Uterus (tissue), 4 donors: ENCODE results near the gene KRTAP4-7. TPM values are rescaled to one million over a fixed set of nuclear protein-coding genes. Genes with fewer than 3 reads are reported as not detected.
"Not testable (repeated sequence)": the region's sequence is repeated elsewhere in the genome, so short reads cannot be mapped to it uniquely, and the experiment has no call there.

ENCODE experiments used
- DNase-seq, 2 donors: peaks; one replicate each; pipeline ENCODE4 v3.0.0-alpha.2; 2019 to 2020
- H3K27ac ChIP-seq, 2 donors: fragments of 200-600 bp; sonication (generic); 1 replicate in 1 of 2; 2 replicates in 1 of 2; pipeline ENCODE4 v1.5.1; 2016 to 2018
- H3K27me3 ChIP-seq, 2 donors: fragments of 200-600 bp; sonication (generic); one replicate each; pipeline ENCODE4 v1.5.1; 2018 to 2019; ENCODE audit warnings: control low read depth in 1 of 2
- H3K36me3 ChIP-seq, 2 donors: fragments of 200-600 bp; sonication (generic); one replicate each; pipeline ENCODE4 v1.5.1; 2019; ENCODE audit warnings: control low read depth in 1 of 2
- H3K4me1 ChIP-seq, 2 donors: fragments of 200-600 bp; sonication (generic); one replicate each; pipeline ENCODE4 v1.5.1; 2018 to 2019; ENCODE audit warnings: control low read depth in 1 of 2
- H3K4me3 ChIP-seq, 2 donors: fragments of 200-600 bp; sonication (generic); 1 replicate in 1 of 2; 2 replicates in 1 of 2; pipeline ENCODE4 v1.5.1; 2018 to 2019; ENCODE audit warnings: mild to moderate bottlenecking in 1 of 2
- H3K9me3 ChIP-seq, 2 donors: fragments of 200-600 bp; sonication (generic); one replicate each; pipeline ENCODE4 v1.5.1; 2019; ENCODE audit warnings: control low read depth in 1 of 2
- CTCF ChIP-seq, 4 experiments: fragments of 200-600 bp in 2 of 4; fragments of 450-650 bp in 2 of 4; sonication (generic) in 2 of 4; IDR thresholded peaks; one replicate each; pipeline ENCODE4 v1.5.1; 2016 to 2019; ENCODE audit warnings: antibody characterized with exemption in 4 of 4, mild to moderate bottlenecking in 2 of 4, moderate library complexity in 1 of 4
- POLR2A ChIP-seq, 2 donors: fragments of 450-650 bp; IDR thresholded peaks; one replicate each; pipeline ENCODE4 v1.6.1; 2016; ENCODE audit warnings: antibody characterized with exemption in 2 of 2, mild to moderate bottlenecking in 1 of 2, moderate library complexity in 1 of 2
- intact Hi-C: fragments of 100-400 bp; cut with DNase I; formaldehyde crosslinking; loops from one replicate; pipeline ENCODE4 v1.15.1; 2023; ENCODE audit warnings: low total_unique reads
- total RNA-seq, 4 donors: library from RNA; depleted of rRNA in 3 of 4; stranded (reverse); fragments of >200 nt in 3 of 4; gene quantifications; one replicate each; pipeline versions ENCODE4 v1.1.0 to v1.2.4, GENCODE V29; 2014 to 2023
- donor health status: DM: yes; HTN: yes; CAD: no.

KRTAP4-7 gene
- total RNA-seq, 4 donors from 2014 or later, result not detected

- no peak for TF ChIP-seq CTCF (IDR thresholded peaks at IDR 0.05)
- TF ChIP-seq POLR2A (IDR thresholded peaks at IDR 0.05), result no peak
- no peaks in the 10 kb centered on the region for H3K4me1 ChIP-seq
- no peak for DNase-seq
- H3K4me3 ChIP-seq, result no peak overlapping the region
- no peak overlapping the region for H3K27ac ChIP-seq
- no peaks in the 10 kb centered on the region for H3K36me3 ChIP-seq
- intact Hi-C loops, result no loop called here
- no peaks in the 10 kb centered on the region for H3K9me3 ChIP-seq
- no peaks in the 10 kb centered on the region for H3K27me3 ChIP-seq
Observed at GRCh38 chr17:41107941-41108450, 24.0 kb downstream of the KRTAP4-7 start.

DNA sequence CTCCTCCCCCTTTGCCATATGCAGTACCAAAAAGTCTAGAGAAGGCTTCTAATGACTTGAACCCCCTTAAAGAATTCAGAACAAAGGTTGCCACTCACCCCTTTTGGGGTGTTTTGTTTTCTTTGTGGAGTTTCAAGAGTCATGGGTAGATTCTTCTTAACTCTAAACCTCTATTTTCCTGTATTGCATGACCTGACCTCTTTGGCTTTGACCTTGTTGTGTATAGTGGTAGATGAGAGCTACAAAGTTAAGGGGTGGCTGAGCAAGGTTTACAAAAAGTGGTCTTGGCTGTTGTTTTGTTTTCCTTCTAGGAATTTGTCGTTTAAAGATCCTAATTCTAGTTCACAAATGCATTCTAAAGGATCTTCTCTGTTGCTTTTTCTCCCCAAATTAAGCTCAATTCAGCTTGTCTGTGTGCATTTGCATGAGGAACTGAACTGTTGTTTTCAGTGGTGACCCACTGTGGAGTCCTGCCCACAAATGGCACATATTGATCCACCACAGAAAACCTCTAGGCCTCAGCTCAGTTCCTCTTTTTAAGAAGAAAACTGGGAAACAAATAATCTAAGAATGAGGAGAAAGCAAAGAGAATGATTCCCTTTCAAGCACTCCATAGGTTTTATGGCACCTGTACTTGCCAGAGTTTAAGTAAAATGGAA lies 24.9 kb downstream of the KRTAP4-7 start:
- H3K4me3 ChIP-seq, H3K36me3 ChIP-seq, H3K4me1 ChIP-seq, H3K27ac ChIP-seq, H3K27me3 ChIP-seq, H3K9me3 ChIP-seq, intact Hi-C loops, DNase-seq: not testable (repeated sequence)

DNA sequence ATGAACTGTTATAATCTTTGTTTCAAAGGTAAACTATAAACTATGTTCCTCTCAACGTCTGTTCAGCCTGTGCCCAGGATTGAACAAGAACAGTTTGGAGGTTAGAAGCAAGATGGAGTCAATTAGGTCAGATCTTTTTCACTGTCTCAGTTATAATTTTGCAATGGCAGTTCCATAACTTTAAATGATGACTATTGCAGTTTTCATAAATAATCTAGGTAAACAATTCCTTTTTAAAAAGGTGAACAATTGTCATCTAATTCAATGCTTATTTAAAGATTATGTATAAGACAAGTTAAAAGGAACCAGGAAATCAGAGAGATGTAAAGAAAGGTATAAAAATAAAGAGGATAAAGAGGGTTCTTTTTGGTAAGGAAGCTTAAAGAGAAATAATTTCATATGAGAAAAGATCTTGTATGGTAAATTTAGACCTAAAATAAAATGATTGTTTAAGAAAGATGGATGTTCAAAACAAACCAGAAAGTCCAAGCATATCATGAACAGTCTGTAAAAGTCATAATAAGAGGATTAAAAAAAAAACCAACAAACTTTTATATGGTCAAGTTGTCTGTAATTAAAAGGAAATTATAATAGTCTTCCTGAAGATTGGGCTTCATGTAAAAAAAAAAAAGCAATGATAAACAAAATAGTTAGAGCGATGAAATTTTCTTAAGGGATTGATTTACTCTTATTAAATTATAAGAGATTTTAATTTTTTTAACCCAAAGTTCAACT lies 27.4 kb downstream of the KRTAP4-7 start:
- Histone ChIP-seq H3K27ac (no peak overlapping the region), H3K27me3 (no peaks in the 10 kb centered on the region), H3K9me3 (no peaks in the 10 kb centered on the region), H3K36me3 (no peaks in the 10 kb centered on the region), H3K4me1 (no peaks in the 10 kb centered on the region), H3K4me3 (no peak overlapping the region)
- DNase-seq, result no peak
- intact Hi-C loops, result no loop called here
- no peak for TF ChIP-seq POLR2A (IDR thresholded peaks at IDR 0.05)
- no peak for TF ChIP-seq CTCF (IDR thresholded peaks at IDR 0.05)

DNA sequence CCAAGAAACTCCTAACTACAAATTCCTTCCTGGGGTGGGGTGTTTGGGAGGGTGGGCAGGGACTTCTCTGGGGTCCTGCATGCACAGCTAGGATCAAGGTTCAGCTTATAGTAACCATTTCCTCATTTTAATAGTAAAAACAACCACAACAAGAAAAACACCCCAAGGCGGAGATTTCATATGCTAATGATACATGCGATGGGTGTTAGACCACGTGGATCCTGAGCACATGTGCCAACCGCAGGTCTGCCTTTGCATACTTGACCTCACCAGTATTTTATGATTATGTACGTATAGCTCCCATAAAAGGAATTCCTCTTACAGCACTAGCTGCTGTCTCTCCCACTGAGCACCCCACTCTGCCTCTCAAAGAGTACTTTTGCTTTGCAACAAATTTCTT lies 32.3 kb downstream of the KRTAP4-7 start:
- Histone ChIP-seq H3K27ac (no peak overlapping the region), H3K9me3 (no peaks in the 10 kb centered on the region), H3K27me3 (no peaks in the 10 kb centered on the region), H3K4me3 (no peak overlapping the region), H3K4me1 (no peaks in the 10 kb centered on the region), H3K36me3 (no peaks in the 10 kb centered on the region)
- intact Hi-C loops, result no loop called here
- TF ChIP-seq CTCF (IDR thresholded peaks at IDR 0.05) (no peak), POLR2A (IDR thresholded peaks at IDR 0.05) (no peak)
- DNase-seq, result no peak

GRCh38 chr17:41117846-41118386 lies 34.0 kb downstream of the KRTAP4-7 start, which contains the start of gene KRTAP4-11:
KRTAP4-11 (minus strand) TSS chr17:41118373; CDS start chr17:41118315, 58 bp downstream.
- H3K4me3 ChIP-seq, intact Hi-C loops, H3K36me3 ChIP-seq, H3K9me3 ChIP-seq, H3K27ac ChIP-seq, DNase-seq, H3K4me1 ChIP-seq, H3K27me3 ChIP-seq: not testable (repeated sequence)

DNA sequence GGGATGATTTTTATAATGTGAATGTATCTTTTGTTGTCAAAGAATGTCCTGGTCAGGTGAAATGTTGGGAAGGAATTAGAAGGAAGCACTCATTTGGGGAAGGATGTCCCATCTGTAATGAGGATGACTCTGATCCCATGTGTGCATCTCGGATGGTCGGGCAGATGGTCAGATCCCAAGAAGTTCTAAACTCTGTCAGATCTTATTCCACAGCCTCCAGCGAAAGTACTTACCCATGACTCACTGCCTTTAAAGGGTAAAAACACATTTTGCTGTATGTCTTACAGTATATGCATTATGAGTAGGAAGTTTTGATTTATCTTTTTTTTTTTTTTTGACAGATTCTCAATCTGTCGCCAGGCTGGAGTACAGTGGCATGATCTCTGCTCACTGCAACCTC lies 34.8 kb downstream of the KRTAP4-7 start:
- Histone ChIP-seq H3K27me3 (no peaks in the 10 kb centered on the region), H3K4me3 (no peak overlapping the region), H3K9me3 (no peaks in the 10 kb centered on the region), H3K27ac (no peak overlapping the region), H3K4me1 (no peaks in the 10 kb centered on the region), H3K36me3 (no peaks in the 10 kb centered on the region)
- intact Hi-C loops, result no loop called here
- no peak for DNase-seq
- TF ChIP-seq POLR2A (IDR thresholded peaks at IDR 0.05), result no peak
- TF ChIP-seq CTCF (IDR thresholded peaks at IDR 0.05), result no peak

GRCh38 chr17:41119696-41120690 lies 36.0 kb downstream of the KRTAP4-7 start:
- H3K4me1 ChIP-seq, DNase-seq, intact Hi-C loops, H3K27ac ChIP-seq, H3K4me3 ChIP-seq, H3K9me3 ChIP-seq, H3K27me3 ChIP-seq, H3K36me3 ChIP-seq: not testable (repeated sequence)
